HepG2 (cell line): Measurements from ENCODE around the gene ABCC1. TPM values are rescaled to one million over a fixed set of nuclear protein-coding genes. Genes with fewer than 3 reads are reported as not detected.

Source experiments
- CREB1 ChIP-seq, 2 experiments: fragments of 450-650 bp in 1 of 2; IDR thresholded peaks; 2 replicates each; pipeline ENCODE4 v1.6.1; 2016 to 2017; ENCODE audit warnings: control low read depth in 1 of 2, mild to moderate bottlenecking in 1 of 2, missing compliant biosample characterization in 1 of 2, missing genetic modification characterization in 1 of 2
- ELF4 ChIP-seq: sonication (generic); formaldehyde crosslinking; IDR thresholded peaks from 2 replicates; pipeline ENCODE4 v1.5.0; 2020; ENCODE audit warnings: missing genetic modification reagents, mild to moderate bottlenecking, moderate library complexity, borderline replicate concordance
- FOSL2 ChIP-seq: sonication (generic); formaldehyde crosslinking; IDR thresholded peaks from 2 replicates; pipeline ENCODE4 v1.4.0; 2020; ENCODE audit warnings: missing genetic modification reagents
- HMG20B ChIP-seq: conservative IDR thresholded peaks from 2 replicates; pipeline ENCODE4 v1.6.1; 2016; ENCODE audit warnings: missing genetic modification reagents, missing compliant biosample characterization
- HOXA9 ChIP-seq: sonication (generic); formaldehyde crosslinking; IDR thresholded peaks from 2 replicates; pipeline ENCODE4 v1.8.1; 2022; ENCODE audit warnings: missing genetic modification reagents, mild to moderate bottlenecking, moderate library complexity, borderline replicate concordance
- KAT7 ChIP-seq: IDR thresholded peaks from 2 replicates; pipeline ENCODE4 v1.6.1; 2018; ENCODE audit warnings: borderline replicate concordance, missing compliant biosample characterization
- KLF12 ChIP-seq: sonication (generic); formaldehyde crosslinking; IDR thresholded peaks from 2 replicates; pipeline ENCODE4 v1.4.0; 2020; ENCODE audit warnings: missing genetic modification reagents, borderline replicate concordance
- KLF6 ChIP-seq: IDR thresholded peaks from 2 replicates; pipeline ENCODE4 v1.8.0; 2016; ENCODE audit warnings: missing biosample characterization, missing genetic modification reagents
- LCORL ChIP-seq, 2 experiments: fragments of 450-650 bp in 1 of 2; sonication (generic) in 1 of 2; formaldehyde crosslinking in 1 of 2; IDR thresholded peaks; 2 replicates each; pipeline versions ENCODE4 v1.5.0 to v1.6.1; 2017 to 2020; ENCODE audit warnings: antibody characterized with exemption in 1 of 2, missing genetic modification reagents in 1 of 2
- MAFK ChIP-seq, 2 experiments: IDR thresholded peaks in 1 of 2; conservative IDR thresholded peaks in 1 of 2; 2 replicates each; pipeline ENCODE4 v1.6.1; 2011; ENCODE audit warnings: improper control_type of control experiment in 2 of 2, low read length in 2 of 2
- NFATC3 ChIP-seq: sonication (generic); formaldehyde crosslinking; IDR thresholded peaks from 2 replicates; pipeline ENCODE4 v1.5.1; 2020; ENCODE audit warnings: mild to moderate bottlenecking, missing genetic modification reagents
- RCOR2 ChIP-seq: IDR thresholded peaks from 2 replicates; pipeline ENCODE4 v1.6.1; 2016; ENCODE audit warnings: missing biosample characterization, missing genetic modification reagents
- SMYD3 ChIP-seq: sonication (generic); formaldehyde crosslinking; IDR thresholded peaks from 2 replicates; pipeline ENCODE4 v1.8.1; 2023; ENCODE audit warnings: mild to moderate bottlenecking, missing genetic modification reagents
- SRY ChIP-seq: sonication (generic); formaldehyde crosslinking; IDR thresholded peaks from 2 replicates; pipeline ENCODE4 v1.8.0; 2022; ENCODE audit warnings: mild to moderate bottlenecking, missing genetic modification reagents
- TAF1 ChIP-seq: sonication (generic); formaldehyde crosslinking; IDR thresholded peaks from 2 replicates; pipeline ENCODE4 v1.4.0; 2020; ENCODE audit warnings: missing genetic modification reagents
- TAF15 ChIP-seq: fragments of 200-400 bp; formaldehyde crosslinking; IDR thresholded peaks from one replicate; pipeline ENCODE4 v1.6.1; 2018; ENCODE audit warnings: mild to moderate bottlenecking, low read depth, low read length; ENCODE audit not compliant: poor library complexity, severe bottlenecking
- TFAP4 ChIP-seq: sonication (generic); IDR thresholded peaks from 2 replicates; pipeline ENCODE4 v1.6.1; 2016; ENCODE audit warnings: low read depth, borderline replicate concordance
- ZMYM3 ChIP-seq: sonication (generic); formaldehyde crosslinking; IDR thresholded peaks from 2 replicates; pipeline ENCODE4 v1.5.1; 2020; ENCODE audit warnings: mild to moderate bottlenecking, missing genetic modification reagents
- ZNF207 ChIP-seq: fragments of 450-650 bp; IDR thresholded peaks from 2 replicates; pipeline ENCODE4 v1.6.1; 2016; ENCODE audit warnings: antibody characterized with exemption, borderline replicate concordance
- ZNF264 ChIP-seq: sonication (generic); formaldehyde crosslinking; IDR thresholded peaks from 2 replicates; pipeline ENCODE4 v1.4.0; 2020; ENCODE audit warnings: missing genetic modification reagents
- ZNF337 ChIP-seq: sonication (generic); formaldehyde crosslinking; IDR thresholded peaks from 2 replicates; pipeline ENCODE4 v1.5.1; 2020; ENCODE audit warnings: missing genetic modification reagents, low read depth, mild to moderate bottlenecking, borderline replicate concordance
- ZNF619 ChIP-seq: sonication (generic); formaldehyde crosslinking; IDR thresholded peaks from 2 replicates; pipeline ENCODE4 v1.4.0; 2020; ENCODE audit warnings: mild to moderate bottlenecking, missing genetic modification reagents
- ZNF687 ChIP-seq: sonication (generic); formaldehyde crosslinking; IDR thresholded peaks from 2 replicates; pipeline ENCODE4 v1.5.1; 2020; ENCODE audit warnings: mild to moderate bottlenecking, missing genetic modification reagents, moderate library complexity
- ZNF737 ChIP-seq: sonication (generic); formaldehyde crosslinking; IDR thresholded peaks from 2 replicates; pipeline ENCODE4 v1.5.0; 2020; ENCODE audit warnings: missing genetic modification reagents, mild to moderate bottlenecking, borderline replicate concordance
- ZNF790 ChIP-seq: sonication (generic); formaldehyde crosslinking; IDR thresholded peaks from 2 replicates; pipeline ENCODE4 v1.8.0; 2022; ENCODE audit warnings: missing genetic modification reagents, mild to moderate bottlenecking, borderline replicate concordance
- polyA plus RNA-seq, 8 experiments: library from polyadenylated mRNA; depleted of rRNA in 3 of 8; stranded (reverse) in 7 of 8; unstranded in 1 of 8; fragments of >200 nt; fragmentation: Illumina TruSeq in 4 of 8; extraction: Trizol in 4 of 8; gene quantifications; 2 replicates each; pipeline versions ENCODE4 v1.2.1 to v1.2.3, GENCODE V29; 2011 to 2016; ENCODE audit warnings: low read depth in 4 of 8, missing spikeins in 1 of 8, mixed read lengths in 1 of 8; ENCODE audit not compliant: insufficient read depth in 1 of 8
- total RNA-seq, 5 experiments: library from RNA; depleted of rRNA; stranded (reverse); fragments of >200 nt; fragmentation: Illumina TruSeq; extraction: Trizol; gene quantifications; 2 replicates each; pipeline ENCODE4 v1.2.3, GENCODE V29; 2016; ENCODE audit warnings: low read depth in 1 of 5

ABCC1 gene
- total and polyA plus RNA-seq, 2 of the 13 experiments (the other 11 are each of a cell fraction or from before 2014, with no cell fraction given), result 13.0 to 30.6 TPM

- TF ChIP-seq ZNF687 (CRISPR knock-in tag) (no peak), LCORL (IDR thresholded peaks at IDR 0.05) (no peak), LCORL (CRISPR knock-in tag; IDR thresholded peaks at IDR 0.05) (no peak), ZNF264 (CRISPR knock-in tag) (no peak), SMYD3 (CRISPR knock-in tag) (0 out of 2 replicates have a peak, but pooled peaks have one; percentile 23), KAT7 (peak; percentile 11; the same call in 1 of the 2 replicates), TAF1 (CRISPR knock-in tag) (no peak), HOXA9 (CRISPR knock-in tag) (no peak), FOSL2 (CRISPR knock-in tag) (no peak), TAF15 (no peak), NFATC3 (CRISPR knock-in tag) (no peak), ZNF737 (CRISPR knock-in tag) (no peak), HMG20B (no peak), CREB1 (IDR thresholded peaks at IDR 0.05) (no peak), CREB1 (CRISPR knock-in tag; IDR thresholded peaks at IDR 0.05) (no peak), KLF6 (CRISPR knock-in tag) (no peak), MAFK (conservative IDR thresholded peaks at IDR 0.05 in 1 of 2, IDR thresholded peaks at IDR 0.05 in 1 of 2; ENCODE audit: low read length in 2 of 2) (no peak), ZNF207 (no peak), ZNF619 (CRISPR knock-in tag) (no peak), ZMYM3 (CRISPR knock-in tag) (no peak), SRY (CRISPR knock-in tag) (no peak), ZNF337 (CRISPR knock-in tag) (0 out of 2 replicates have a peak, but pooled peaks have one; percentile 27), ELF4 (no peak), ZNF790 (no peak), TFAP4 (no peak), RCOR2 (no peak), KLF12 (CRISPR knock-in tag) (no peak)
Measured at GRCh38 chr16:15950869-15951268, 1.5 kb downstream of the ABCC1 start (continued).
